ENCODE data around the gene FIG4. TPM values are rescaled to one million over a fixed set of nuclear protein-coding genes. Genes with fewer than 3 reads are reported as not detected.
"Not testable (repeated sequence)": the region's sequence is repeated elsewhere in the genome, so short reads cannot be mapped to it uniquely, and the experiment has no call there.

FIG4 gene
- total RNA-seq, 1 experiment from 2014 or later = 11.7 TPM

DNA sequence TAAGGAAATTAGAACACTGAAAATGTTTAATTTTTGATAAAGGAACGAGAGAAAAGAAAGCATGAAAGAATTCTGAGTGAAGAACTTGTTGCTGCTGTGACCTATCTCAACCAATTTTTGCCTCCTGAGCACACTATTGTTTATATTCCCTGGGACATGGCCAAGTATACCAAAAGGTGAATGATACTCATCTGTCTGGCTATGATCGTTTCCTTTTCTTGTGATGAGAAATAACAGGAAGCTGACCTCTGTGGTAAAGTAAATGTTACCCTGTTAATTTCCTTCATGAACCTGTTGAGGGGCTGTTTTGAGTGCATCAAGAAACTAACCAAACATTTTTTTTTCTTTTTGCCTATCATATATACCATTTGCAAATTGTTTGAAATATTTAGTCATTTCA, 69.1 kb downstream of the FIG4 start:
- DNase-seq (ENCODE audit: low read depth) = no peak

DNA sequence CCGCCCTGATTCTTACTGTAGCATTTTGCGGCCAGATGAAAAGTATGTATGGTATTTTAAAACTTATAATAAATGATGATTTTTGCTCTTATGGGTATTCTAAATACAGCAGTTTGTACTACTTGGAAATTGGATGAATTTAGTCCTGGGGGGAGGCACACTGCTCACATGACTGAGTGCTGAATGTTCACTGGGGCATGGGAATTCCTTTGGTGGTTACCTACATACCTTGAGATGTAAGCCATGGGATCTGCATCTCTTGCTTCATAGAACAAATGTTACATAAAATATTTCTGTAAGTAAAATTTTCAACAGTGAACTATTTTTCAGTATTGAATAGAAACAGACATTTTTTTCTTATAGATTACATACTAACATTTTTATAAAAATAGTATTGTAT, 71.1 kb downstream of the FIG4 start:
- no peak for DNase-seq (ENCODE audit: low read depth)

DNA sequence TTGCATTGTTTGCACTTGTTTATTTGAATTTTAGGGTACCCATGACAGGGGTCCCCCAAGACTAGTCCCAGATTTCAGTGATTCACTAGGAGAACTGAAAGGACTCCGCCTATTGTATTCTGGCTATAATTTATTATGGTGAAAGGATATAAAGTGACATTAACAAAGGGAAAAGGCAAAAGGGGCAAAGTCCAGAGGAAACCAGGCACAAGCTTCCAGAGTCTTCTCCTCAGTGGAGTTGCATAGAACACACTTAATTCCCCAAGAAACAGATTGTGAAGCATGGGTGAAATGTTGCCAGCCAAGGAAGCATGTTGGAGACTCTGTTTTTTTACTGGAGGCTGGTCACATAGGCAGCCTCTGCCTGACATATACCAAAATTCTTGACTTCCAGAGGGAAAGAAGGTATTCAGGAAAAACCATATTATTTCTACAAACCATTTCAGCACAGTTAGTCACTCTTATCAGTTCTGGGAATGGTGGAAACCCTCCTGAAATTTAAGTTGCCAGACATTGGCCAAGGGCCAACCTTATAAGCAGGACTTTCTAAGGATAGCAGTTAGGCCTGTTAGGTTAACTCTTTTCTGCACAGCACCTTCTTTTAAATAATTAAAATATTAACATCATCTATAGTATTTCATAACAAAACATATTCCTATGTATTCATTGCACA, 71.8 kb downstream of the FIG4 start:
- DNase-seq (ENCODE audit: low read depth) = no peak

DNA sequence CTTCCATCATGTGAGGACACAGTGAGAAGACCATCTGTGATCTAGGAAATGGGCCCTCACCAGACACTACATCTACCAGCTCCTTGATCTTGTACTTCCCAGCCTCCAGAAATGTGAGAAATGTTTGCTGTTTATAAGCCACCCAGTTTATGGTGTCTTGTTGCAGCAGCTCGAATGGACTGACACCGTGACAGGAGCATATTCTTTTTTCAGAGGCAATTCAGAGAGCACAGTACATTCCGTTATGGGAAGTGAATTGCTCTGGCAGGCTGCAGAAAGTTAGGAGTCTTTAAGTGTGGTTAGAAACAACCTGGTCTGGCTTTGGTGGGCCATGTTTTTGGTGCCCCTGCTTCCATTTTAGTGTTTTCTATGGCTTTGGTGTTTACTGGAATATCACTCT, 75.1 kb downstream of the FIG4 start:
- no peak for DNase-seq (ENCODE audit: low read depth)

DNA sequence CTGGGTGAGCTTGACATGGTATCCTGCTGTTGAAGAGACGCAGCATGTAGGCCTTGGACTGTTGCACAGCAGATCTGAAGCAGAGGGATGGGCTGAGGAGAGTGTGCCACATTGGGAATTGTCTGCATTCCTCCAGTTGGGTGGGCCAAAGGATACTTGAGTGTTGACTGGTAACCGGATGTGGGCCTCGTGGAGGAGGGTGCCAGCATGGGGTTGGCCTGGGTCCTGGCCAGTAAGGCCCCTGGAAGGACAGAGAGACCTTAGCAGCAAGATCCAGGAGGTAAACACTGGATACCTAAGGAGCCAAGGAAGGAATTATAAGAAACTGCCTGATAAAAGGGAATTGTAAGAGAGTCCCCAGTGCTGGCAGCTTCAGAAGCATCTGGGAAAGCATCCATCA, 76.9 kb downstream of the FIG4 start:
- DNase-seq (ENCODE audit: low read depth) = peak; percentile 32

DNA sequence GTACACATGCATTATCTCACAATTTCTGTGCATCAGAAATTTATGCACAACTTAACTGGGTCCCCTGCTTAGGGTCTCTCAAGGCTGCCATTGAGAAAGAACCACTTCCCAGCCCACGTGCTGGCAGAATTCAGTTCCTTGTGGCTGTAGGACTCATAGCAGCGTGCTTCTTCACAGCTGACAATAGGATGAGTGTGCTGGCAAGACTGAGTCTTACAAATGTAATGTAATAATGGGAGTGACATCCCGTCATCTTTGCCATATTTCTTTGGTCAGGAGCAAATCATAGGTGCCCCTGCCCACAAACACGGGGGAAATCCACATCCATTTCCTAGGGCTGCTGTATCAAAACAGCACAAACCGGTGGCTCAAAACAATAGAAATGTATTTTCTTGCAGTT, 77.4 kb downstream of the FIG4 start:
- peak; percentile 25 for DNase-seq (ENCODE audit: low read depth)

DNA sequence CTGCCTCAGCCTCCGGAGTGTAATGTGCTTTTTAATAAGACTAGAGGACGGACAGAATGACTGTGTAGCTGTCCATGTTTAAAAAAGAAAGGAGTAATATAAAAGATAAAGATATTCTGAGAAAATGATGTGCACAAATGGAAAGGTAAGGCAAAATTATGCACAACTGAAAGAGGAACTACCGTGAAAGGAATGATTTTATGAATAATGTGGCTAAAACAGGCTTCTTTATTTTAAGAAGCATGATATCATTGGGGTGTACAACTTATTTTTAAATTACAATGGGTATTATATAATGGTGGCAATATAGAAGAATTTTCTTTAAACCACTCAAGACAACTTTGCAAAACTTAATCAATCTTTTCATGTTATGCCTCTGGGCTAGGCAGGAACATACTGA, 78.1 kb downstream of the FIG4 start:
- DNase-seq (ENCODE audit: low read depth) = no peak

DNA sequence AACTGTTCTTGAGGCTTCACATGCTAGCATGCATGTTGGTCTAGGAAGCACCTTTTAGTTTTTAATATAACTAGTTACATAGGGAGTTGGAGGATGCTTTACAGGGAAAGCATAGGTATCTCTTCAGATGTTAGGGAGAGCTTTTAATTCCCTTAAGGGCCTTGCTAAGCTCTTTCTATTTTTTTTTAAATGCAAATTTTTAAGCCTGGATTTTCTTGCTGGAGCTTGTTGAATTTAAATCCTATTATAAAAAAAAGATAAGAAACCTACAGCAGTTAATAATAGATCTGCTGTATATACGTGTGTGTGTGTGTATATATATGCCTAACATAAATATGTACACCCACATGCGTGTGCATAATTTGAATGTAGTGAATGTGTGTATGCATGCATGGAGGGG, 79.0 kb downstream of the FIG4 start:
- no peak for DNase-seq (ENCODE audit: low read depth)

DNA sequence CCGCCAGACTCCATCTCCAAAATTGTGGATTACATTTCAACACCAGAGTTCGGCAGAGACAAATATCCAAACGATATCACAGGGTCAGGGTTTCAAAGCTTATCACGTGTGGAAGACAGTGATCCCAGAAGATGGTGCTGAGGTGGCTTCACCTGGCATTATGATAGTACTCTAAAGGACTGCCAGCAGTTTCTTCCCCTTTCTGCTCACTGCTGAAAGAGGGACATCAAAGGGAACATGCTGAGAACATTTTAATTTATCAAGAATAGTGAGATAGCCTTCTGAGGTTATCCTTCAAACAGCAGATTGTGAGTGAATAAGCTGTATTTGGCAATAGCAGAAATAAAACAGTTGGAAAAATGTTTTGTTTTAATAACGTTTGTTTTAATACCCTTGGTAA, 79.7 kb downstream of the FIG4 start:
- no peak for DNase-seq (ENCODE audit: low read depth)

DNA sequence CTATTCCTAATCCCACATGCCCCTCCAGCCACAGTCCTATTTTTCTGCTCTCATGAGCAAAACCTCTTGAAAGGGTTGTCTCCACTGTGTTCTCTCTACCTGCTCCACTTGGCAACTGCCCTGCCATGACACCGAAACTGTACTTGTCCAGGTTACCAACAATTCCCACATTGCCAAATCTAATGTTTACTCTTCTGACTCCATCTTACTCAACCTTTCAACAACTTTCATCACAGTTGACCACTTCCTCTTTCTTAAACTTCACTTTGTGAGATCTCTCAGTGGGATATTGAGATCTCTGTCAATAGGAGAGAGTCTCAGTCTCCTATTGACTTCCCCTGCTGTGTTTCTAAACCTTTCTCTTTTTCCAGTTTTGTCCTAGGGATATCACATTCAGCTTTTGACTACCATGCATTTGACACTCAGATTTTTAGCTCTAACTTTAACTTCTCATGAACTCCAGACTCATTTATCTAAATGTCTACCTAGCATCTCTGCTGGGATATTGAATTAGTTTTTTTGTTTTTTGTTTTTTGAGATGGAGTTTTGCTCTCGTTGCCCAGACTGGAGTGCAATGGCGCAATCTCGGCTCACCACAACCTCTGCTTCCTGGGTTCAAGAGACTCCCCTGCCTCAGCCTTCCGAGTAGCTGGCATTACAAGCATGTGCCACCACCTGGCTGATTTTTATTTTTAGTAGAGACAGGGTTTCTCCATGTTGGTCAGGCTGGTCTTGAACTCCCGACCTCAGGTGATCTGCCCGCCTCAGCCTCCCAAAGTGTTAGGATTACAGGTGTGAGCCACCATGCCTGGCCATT, 81.1 kb downstream of the FIG4 start:
- DNase-seq (ENCODE audit: low read depth) = not testable (repeated sequence)

DNA sequence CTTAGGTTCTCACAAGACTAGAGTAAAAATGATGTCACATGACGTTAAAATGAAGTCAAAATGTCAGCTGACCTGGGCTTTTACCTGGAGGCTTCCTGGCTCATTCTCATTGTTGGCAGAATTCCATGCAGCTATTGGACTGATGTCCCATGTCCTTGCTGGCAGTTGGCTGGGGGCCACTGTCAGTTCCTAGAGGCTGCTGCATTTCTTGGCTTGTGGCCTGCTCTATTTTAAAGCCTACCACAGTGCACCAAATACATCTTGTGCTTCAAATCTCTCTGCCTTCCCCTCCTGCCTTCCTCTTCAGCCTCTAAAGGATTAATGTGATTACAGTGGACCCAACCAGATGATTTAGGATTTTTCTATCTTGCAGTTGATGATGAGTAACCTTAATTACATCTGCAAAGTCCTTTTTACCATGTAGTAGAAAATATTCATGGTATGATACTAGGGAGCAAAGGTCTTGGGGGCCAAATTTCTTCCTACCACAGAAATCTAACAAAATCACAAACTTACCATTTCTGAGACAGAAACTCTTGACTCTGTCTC, 81.9 kb downstream of the FIG4 start:
- DNase-seq (ENCODE audit: low read depth) = no peak

DNA sequence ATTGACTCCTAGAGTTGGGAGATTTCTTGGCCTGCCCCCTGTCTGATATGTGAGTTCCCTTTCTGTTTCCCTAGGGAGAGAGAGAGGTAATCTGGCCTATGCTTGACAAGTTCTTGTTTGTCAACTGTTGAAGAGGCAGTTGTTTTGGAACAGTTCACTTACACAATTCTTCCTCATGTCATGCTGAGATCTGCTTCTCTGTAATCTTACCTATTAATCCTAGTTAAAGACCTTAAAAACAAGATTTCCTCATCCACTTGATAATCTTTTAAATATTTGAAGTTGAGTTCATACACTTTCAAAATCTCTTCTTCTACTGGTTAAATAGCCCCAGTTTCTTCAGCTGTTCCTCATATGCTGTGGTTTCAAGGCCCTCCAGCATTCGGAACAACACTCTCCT, 89.9 kb downstream of the FIG4 start:
- no peak for DNase-seq (ENCODE audit: low read depth)

DNA sequence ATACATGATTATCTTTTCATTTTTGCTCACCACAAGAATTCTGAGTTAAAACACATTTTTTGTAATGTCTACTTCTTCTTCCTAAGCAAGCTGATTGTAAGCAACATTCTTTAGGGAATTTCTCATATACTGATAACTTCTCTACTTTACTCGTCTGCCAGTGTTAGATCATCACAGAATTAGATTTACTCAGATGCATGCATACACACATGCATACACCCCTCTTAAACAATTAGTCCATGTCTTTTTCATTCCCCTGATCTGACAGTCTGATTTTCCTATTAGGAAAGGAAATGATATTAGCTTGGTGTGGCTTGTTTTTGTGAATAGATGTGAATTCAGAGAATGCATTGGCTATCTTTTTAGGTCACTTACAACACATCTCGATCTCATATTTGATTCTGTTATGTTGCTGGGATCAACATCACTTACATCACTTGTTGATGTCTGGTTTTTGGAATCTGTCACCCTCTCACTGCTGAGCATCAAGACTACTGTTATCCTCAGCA, 91.4 kb downstream of the FIG4 start:
- DNase-seq (ENCODE audit: low read depth) = no peak

DNA sequence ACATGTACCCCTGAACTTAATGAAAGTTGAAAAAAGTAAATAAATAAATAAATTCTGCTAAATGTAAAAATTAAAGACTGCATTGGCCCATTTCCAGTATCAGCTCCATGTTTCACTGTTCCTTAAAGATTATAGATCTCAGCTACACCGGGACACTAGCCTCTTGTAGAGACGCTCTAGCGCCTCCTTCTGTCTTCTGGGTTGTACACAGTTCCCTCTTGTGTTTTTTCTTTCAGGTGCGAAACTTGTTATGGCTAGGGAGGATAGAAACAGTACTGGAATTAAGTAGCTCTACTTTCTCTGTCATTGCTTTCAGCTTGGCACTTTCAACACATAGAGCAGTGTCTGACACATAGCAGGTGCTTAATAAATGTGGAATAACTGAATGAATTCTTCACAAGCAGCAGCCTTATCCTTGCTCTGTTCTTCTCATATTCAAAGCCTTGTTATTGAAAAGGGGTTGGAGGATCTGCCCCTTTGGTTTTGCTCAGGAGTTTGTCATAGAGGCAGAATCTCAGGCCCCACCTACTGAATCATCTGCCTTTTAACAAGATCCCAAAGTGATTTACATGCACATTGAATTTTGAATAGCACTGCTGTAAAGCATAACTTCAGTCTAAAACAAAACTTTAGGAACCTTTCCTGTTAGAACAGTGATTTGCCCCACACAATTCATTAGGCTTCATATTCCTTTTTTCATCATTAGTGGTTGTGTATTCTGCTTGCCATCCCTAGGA, 92.3 kb downstream of the FIG4 start:
- no peak for DNase-seq (ENCODE audit: low read depth)

DNA sequence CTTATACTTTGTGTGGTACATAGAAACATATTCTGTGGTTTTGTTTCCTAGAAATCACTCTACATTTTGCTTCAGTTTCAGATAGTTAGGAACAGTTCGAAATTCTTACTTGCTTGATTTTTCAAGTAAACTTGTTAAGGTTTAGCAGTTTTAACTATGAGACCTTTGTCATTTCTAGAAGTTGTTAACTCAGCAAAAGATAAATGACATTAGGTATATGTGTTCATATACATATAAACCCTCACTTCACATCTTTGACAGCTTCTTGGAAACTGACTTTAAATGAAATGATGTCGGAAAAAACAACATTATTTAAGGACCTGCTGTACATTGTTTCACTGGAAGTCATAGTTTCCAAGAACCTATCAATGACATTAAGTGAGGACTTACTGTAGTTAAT, 96.2 kb downstream of the FIG4 start:
- DNase-seq (ENCODE audit: low read depth) = no peak

DNA sequence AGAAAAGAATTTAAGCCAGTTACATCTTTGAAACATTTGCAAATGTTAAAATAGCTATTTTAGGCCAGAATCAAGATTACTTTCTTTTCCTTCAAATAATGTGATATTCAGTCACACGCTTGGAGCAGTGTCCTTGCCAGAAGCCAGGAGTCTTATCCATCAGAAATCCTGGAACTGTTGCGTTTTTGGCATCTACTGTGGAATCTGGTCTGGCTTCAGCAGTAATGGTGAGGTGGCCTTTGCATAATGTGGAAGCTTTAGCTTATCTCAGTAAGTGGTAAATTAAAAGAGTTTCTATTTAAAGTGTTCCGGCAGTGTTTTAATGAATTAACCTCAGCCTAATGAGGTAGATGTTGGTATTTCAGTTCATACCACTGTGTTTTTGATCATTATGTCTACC, 97.6 kb downstream of the FIG4 start:
- DNase-seq (ENCODE audit: low read depth) = no peak

DNA sequence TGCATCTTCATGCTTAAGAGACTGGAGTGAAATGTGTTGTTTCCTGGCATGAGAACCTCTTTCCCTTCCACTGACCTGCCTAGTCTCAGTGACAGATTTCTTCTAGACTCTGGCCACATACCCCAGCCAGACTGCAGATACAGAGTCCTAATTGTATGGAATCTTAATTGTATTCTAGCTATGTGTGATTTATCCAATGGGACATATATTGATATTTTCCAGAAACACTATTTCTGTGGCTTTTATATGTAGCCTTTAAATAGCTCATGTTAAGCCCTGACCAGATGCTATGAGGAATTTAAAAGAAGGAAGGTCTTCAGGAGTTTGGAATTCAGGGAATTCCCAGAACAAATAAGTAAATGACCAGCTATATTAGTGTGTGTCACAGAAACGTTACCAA, 99.0 kb downstream of the FIG4 start:
- DNase-seq (ENCODE audit: low read depth) = peak; percentile 41

DNA sequence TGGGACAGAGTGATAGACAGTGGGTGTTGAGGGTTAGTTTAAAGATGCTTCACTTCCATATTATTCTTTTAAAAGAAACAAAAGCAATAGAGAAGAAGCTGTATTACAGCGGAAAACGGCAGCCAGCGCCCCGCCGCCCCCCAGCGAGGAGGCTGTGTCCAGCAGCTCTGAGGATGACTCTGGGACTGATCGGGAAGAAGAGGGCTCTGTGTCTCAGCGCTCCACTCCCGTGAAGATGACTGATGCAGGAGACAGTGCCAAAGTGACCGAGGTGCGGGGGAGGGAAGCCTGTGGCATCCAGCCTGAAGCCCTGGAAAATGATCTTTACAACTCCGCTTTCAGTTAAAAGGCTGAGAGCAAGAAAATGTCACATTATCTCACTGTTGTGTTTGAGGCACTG, 100.2 kb downstream of the FIG4 start:
- peak; percentile 85 for DNase-seq (ENCODE audit: low read depth)

DNA sequence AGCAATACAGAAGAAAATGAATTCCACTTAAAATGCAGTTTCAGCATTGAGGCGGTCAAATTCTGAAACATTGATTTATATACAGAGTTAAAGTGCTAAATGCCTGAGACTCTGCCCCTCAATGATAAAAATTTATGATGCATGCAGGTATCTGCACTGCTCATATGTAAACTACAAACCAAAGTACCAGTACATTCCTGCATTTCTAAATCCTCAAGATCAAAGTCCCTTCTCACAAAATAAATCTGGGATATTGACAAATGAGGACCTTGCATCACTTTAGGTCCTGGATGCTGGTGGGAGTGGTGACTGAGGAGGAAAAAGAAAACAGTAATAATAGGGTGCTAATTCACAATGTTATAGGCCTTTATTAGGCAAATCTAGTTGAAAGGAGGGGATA, 101.9 kb downstream of the FIG4 start:
- no peak for DNase-seq (ENCODE audit: low read depth)

DNA sequence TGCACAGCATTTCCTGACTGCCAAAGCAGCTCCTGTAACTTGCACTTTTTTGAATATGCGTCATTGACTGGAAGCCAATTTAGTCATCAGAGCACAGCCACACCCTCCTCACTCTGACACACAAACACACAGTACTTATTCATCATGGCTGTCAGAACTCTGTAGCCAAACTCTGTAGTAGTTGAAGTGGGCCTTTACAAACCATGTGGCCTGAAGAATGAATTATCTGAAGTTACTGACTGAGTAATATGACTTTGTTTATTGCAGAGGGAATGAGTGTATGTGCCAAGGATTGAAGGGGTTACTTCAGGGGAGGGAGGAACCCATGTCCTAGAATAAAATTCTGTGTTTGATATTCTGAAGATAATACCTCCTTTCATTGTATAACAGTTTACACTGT, 102.7 kb downstream of the FIG4 start:
- peak; percentile 92 for DNase-seq (ENCODE audit: low read depth)

DNA sequence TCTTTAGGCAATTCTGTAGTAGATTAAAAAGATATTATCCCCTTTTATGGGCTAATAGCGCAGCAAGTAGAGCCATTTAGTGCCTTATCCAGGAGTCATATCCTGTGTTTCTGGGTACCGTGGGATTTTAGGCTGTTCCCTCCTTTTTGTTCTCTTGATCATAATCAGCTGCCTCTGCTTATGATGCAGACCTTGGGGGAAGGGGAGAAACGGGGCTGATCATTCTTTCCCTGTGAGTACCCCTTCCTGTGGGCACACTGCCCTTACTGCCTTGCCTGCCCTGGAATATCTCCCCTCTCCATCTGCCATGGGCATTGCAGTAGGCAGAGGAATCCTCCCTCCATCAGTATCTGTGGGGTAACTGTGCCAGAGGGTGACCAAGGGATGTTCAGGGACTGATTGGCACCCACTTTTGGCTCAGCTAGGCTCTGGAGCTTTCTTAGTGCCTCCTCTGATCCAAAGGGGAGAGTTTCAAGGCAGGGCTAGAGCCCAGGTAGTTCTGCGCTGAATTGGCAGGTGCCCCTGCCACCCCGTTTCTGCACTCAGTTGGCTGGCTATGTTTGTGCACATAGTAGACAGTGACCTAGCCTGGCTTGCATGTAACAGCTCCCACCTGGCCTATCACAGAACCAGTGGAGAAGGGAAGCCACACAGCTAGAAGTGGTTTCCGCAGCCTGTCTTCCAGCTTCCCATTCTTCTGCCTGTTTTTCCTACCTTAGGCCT, 103.3 kb downstream of the FIG4 start:
- peak; percentile 62 for DNase-seq (ENCODE audit: low read depth)

Data from RPMI7951 (cell line).